Dermis blood vessel endothelial cell (primary cell): ENCODE data around the gene BANF2. TPM values are rescaled to one million over a fixed set of nuclear protein-coding genes. Genes with fewer than 3 reads are reported as not detected.

Experiments used
- DNase-seq: peaks from one replicate; pipeline ENCODE4 v3.0.0; 2010
- total RNA-seq: library from RNA; depleted of rRNA; stranded (reverse); fragments of >200 nt; gene quantifications from 2 replicates; pipeline ENCODE4 v1.2.3, GENCODE V29; 2014

Gene BANF2
- total RNA-seq, 1 donor from 2014 or later, result not detected

DNA sequence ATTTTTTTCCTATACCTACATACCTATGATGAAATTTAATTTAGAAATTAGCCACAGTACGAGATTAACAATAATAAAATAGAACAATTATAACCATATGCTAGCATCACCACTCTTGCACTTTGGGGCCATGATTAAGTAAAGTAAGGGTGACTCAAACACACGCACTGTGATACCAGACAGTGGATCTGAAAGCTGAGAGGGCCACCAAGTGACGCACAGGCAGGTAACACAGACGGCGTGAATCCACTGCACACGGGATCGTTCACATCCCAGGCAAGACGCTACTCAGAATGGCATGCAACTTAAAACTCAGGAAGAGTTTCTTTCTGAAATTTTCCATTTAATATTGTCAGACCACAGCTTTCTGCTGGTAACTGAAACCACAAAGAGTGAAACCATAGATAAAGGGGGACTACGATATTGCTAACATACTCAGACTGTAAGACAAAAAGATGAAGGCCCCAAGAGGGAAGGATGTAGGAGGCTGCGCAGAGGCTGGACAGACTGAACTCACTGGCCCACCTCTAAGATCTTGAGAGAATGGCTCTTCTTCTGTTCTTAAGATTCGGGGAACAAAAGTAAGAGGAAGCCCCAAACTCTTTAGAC is 35.6 kb upstream of the BANF2 start:
- DNase-seq, result no peak

DNA sequence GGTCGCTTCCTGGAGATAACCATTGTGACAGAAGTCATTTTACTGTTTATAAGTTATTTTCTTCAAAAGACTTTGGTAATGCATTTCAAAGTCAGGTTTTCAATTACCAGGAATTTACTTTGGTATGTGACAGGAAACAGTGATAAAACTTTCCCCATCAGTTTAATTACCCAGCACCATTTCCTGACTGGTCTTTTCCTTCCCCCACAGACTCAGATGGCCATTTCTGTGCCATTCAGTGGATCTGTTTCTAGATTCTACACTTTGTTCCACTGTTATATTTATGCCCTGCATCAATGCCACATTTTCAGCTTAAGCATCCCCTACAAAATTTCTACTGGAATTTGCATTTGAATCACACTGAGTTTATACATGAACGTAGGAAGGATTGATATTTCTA is 34.0 kb upstream of the BANF2 start:
- peak; percentile 75 for DNase-seq

DNA sequence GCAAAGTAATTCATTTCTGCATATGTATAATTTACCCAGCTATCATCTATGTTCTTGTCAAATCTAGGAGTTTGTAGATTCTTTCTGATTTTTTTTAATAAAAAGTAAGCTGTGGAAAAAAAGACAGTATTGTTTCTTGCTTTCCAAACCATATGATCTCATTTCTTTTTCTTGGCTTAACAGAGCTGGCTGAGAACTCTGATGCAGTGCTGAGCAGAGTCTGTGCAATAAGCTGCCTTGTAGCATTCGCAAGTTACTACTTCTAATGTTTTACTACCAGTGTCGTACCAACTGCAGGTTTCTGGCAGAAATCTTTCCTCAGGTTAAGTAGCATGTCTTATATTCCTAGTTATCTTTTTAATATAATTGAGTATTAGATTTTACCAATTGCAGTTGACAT is 33.3 kb upstream of the BANF2 start:
- DNase-seq, result peak; percentile 65

DNA sequence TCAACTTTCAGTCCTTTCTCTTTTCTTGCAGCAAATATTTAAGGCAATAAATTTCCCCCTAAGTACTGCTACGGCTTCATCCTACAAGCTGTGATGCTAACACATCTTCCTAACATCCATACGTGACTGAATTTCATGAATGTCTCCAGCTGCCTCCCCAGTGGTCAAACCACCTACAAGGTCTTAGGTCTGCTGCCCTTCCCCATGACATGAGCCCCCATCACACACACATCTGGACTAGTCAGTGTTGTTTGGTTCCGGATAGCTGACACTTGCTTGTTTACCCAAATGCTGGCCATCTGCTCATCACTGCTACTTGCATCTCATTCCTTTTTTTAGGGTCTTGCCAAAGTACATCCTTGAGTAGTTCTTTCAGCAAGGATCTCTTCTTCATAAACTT is 32.3 kb upstream of the BANF2 start:
- no peak for DNase-seq

DNA sequence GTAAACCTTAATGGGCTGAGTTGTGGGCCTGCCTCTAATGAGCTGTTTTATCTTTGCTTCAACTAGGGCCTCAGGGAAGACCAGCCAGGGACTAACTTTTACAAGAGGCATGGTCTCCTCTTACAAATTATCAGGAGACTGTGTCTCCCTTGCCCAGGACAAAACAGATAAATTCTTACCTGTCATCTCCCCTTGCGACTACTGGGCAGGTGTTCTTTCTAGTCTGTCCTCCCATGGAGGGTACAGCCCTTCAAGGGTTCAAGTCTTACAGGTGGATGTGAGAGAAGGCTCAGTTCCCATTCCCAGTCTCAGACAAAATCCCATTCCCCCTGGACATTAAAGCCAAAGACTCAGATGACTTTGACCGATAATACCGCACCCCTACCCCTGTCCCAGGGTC is 31.3 kb upstream of the BANF2 start:
- no peak for DNase-seq

DNA sequence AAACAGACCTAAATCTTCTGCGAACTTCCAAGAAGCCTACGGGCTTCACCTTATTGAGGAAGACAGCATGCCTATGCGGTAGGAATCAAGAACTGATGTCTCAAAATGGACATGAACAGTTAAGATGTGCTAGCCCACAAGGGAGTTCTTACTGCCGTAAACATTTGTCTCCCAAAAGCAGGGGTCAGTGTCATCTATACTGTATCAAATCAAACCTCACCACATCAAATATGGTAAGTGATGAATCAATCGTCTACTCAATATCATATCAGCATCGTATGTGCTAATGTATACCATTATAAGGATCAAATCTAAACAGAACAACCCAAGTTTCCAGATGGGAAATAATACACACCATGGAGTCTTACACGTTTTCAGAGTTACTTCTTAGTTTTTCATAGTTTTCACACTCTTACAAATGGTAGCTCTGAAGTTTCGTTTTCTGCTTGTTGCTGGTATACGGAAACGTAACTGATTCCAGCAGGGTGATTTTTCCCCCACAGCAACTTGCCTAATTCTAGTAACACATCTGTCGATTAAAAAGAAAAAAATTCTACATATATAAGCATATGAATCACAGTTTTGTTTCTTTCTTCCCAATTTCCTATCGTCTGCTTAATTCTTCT is 30.3 kb upstream of the BANF2 start:
- no peak for DNase-seq

DNA sequence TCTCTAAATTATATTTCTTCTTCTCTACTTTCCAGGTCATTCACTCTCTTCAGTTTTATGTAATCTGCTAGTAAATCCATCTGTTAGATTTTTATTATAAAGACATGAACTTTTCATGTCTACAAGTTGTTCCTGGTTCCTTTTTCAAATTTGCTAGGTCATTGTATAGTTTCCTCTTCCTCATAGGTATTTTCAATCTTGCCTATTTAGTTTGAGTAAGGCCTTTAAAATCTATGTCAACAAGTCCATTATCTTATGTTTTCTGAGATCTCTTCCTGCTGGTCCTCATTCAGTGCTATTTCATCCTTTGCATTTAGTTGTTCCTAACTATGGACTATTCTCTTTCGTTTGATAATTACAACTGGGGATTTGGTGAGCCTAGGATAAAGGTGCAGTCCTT is 28.8 kb upstream of the BANF2 start:
- no peak for DNase-seq

DNA sequence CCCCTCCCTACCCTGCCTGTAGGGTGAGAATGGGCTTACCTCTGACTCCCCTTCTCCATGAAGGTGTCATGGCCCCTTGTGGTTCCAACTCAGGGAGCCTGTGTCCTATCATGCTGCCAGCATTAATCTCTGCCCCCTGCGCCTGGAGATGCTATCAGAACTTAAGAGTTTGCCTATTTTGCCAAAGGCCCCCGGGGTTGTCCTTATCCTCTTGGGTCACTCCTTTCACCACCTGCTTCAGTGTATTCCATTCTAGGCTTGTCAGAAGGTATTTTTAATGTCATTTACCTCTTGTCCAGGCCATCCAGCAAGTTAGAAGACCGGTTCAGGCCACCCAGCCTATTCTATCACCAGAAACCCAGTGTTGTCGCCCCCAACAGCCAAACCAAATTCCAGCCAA is 28.2 kb upstream of the BANF2 start:
- no peak for DNase-seq

DNA sequence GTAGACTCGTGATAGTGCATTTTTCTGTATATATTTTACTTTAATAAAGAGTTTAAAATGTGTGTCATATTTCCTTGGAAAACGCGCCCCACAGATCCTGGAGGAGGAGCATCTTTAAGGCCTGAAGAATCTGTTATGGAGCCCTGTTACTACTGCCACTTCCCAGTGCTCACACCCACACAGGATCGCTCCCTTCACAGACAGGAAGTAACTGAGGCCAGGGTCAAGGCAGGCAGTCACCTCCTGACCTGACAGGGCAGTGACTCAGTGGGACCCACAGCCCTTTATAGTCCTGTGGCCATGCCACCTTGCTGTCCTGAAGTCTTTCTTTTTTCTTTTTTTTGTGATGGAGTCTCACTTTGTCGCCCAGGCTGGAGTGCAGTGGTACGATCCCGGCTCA is 26.7 kb upstream of the BANF2 start:
- DNase-seq, result no peak

DNA sequence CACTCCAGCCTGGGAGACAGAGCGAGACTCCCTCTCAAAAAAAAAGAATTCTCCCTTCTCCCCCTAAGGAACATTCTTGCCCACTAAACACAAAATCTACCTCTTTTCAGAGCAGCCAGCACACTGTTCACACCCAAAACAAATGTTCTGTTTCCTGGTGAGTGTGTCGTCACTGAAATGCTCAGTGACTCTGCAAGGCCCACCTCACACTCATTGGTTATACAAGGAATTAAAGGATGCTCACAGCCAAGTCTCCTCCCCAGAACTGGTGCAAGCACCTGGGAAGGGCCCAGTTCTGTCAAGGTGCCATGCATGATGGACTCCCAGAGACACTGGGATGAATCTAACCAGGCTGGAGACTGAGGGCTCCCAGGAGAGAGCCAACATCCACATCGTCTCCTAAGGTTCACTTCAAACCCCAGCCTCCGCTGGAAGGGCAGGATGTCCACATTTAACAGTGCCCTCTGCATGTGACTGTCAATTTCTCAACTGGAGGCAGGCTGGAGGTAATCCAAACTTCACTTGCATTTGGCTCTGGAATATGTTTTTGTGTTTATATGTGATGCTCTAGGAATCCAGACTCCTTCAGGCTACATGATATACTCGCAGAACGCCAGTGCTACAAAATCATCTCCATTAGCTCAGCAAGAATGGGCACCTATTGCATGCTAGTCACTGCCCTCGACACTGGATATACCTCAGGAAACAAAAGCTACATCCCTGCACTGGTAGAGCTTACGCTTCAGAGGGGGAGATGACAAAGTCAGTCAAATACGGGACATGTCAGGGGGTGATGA is 24.8 kb upstream of the BANF2 start:
- DNase-seq, result no peak

DNA sequence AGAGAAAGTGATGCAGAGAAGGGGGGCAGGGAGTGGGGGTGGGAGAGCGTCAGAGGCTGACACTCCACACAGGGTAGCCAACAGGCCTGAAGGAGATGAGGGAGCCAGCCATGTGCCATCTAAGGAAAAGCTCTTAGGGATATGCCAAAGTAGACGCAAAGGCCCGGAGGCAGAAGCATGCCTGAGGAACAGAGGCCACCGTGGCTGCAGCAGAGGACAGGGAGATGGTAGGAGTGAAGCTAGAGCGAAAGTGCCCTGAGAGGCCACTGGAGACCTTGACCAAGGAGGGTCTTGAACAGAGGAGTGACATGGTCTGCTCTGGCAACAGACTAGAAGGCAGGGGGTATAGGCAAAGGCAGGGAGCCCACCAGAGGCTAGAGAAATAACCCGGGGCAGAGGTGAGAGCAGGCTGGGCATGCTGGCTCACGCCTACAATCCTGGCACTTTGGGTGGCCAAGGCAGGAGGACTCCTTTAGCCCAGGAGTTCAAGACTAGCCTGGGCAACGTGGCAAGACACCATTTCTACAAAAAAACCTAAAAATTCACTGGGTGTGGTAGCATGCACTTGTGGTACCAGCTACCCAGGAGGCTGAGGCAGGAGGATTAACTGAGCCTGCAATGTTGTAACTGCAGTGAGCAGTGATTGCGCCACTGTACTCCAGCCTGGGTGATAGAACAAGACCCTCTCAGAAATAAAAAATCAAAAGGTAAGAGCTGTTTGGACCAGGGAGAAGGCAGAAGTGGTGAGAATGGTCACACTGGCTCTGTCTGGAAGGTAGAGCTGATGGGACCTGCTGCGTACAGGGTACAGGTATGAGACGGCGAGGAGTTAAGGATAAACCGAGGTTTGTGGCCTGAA is 24.0 kb upstream of the BANF2 start:
- no peak for DNase-seq

DNA sequence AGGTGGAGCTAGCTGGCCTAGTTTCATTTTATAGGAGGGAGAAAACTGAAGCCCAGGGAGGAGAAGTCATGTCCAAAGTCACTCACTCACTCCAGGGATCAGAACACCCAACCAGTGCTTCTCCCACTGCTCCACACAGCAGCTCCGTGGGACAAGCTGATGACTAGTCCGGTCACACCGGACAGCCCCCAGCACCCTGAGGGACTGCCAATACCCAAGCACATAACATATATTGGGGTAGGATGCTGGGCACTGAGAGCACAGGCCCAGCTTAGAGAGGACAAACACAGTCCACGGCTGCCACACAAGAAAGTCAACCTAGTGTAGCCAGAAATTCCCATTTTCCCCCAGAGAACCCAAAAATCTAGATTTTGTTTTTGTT is 23.4 kb upstream of the BANF2 start:
- no peak for DNase-seq

DNA sequence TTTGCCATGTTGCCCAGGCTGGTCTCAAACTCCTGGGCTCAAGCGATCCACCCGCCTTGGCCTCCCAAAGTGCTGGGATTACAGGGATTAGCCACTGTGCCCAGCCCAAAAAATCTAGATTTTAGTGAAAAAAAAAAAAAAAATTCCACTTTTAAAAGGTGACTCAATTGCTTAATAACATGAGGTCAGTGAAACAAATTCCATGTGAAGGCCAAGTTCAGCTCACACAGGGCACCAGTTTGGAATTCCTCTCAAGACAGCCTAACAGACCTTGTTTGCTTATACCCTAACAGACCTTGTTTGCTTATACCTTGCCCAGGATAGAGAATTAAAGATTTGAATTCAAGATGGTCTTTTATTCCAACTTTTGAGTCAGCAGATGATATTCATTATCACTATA is 22.8 kb upstream of the BANF2 start:
- no peak for DNase-seq

DNA sequence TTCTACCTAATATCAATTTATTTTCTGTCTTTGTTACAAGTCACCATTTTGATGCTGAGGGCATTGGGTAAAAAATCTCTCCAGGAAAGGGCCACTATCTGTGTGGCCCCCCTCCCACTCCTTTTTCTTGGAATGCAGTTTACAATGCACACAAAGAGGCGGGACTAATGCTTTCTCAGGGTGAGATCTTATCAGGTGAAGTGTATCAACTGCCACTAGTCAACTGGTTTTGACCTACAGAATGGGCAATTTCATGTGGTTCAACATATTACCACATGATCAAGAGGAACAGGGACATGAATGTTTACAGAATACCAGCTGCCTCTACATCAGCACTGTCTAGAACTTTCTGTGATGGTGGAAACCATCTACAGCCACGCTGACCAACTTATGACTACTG is 21.5 kb upstream of the BANF2 start:
- no peak for DNase-seq

DNA sequence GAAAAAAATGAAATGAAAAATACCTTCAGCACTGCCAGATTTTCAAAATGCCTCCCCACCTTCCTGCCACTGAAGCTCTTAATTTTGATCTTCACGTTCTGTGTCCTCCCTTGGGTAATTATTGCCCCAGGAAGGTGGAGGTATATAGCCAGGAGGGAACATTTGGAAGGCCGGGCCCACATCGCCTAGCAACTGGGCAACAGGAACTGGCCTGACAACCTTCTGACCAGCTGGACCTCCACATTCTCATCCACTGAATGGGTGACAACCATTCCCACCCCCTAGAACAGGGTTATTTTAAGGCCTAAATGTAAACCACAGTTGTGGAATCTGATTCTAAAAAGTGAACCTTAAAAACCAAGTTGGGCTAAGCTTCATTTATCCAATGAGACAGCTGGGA is 20.9 kb upstream of the BANF2 start:
- DNase-seq, result no peak

DNA sequence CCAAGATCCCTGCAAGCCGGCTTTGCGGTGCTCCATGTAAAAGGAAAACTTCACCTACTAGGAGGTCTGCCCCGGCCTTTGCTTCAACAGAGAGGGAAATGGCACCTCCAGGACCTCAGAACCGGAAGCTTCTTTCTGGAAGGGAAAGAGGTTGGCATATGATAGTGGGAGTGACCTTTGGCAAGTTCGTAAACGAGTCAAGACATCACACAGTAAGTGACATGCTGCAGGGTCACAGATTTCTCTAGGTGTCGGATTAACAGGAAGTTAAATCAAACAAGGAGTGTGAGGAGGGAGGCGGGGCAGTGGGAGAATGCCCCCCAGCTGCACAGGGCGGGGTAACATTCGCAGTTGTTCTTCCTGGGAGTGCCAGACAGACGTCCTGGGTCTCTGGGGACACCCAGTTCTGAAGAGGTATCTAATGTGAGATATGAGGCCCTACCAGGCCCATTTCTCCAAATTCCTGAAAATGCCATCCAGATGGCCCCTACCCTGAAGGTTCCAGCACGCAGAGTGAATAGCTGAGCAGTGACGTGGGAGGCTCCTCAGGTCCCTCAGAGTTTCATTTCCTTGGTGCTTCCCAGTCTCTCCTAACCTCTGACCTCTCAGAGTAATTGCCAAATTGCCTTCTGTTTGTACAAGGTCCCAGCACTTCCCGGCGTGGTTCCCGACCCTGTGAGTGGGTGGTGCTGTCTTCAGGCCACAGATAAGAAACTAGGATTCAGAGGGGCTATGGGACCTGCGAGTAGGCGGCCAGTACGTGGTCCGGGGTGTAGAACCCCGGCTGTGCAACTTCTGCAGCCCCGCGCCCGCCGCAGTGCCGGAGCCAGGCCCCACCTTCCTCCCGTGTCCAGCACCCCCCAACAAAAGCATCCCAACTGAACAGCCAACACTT is 19.6 kb upstream of the BANF2 start:
- peak; percentile 41 for DNase-seq

DNA sequence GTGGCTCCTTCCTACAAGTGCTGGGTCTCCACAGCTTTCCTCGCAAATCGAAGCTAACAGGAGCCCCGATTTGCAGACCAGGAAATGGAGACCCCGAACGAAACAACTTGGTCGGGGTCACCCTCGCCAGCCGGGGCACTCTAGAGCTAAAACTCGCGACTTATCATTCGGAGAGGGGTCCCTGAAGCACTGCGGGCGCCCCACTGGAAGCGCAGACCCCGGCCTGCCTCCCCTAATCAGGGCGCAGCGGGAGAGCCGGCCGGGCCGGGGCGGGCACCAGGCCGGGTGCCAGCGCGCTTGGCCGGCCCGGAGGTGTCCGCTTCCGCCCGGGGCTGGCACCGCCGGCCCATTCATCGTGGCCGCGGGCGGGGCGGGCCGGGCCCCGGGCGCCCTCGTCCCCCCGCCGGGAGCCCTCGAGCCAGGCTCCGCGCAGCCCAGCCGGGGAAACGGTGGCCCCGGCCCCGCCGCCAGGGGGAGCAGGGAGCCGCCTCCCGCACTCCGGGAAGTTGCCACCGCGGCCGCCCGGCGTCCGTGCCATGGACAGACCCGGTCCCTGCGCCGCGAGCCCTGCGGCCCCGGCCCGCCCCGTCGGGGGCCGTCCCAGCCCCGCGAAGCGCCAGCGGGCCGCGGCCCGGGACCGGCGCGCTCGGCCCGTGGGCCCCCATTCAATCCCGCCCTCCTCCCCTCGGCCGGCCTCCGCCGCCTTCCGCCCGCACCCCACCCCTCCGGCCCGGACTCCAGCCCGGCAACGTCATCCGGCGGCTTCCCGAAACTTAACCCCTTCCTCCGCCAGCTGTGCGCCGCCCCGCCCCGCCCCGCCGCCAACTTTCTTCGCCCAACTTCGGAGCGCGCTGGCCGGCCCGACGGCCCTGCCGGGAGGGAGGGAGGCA is 18.7 kb upstream of the BANF2 start:
- DNase-seq, result peak; percentile 84

DNA sequence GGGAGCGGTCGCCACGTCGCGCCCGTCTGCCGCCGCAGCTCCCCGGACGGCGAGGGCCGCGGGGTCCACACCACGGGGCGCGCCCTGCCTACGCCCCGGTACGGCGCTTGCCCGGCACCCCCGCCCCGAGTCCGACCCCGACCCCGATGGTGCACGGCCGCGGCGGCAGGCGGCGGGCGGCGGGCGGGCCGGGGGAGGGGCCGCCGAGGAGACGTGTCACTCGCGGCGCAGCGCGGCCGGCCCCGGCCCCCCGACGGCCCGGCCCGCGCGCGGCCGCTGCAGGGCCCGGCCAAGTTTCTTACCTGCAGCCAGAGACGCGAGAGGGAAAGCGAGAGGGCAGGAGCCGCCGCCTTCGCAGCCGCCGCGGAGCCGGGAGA is 18.1 kb upstream of the BANF2 start:
- no peak for DNase-seq

DNA sequence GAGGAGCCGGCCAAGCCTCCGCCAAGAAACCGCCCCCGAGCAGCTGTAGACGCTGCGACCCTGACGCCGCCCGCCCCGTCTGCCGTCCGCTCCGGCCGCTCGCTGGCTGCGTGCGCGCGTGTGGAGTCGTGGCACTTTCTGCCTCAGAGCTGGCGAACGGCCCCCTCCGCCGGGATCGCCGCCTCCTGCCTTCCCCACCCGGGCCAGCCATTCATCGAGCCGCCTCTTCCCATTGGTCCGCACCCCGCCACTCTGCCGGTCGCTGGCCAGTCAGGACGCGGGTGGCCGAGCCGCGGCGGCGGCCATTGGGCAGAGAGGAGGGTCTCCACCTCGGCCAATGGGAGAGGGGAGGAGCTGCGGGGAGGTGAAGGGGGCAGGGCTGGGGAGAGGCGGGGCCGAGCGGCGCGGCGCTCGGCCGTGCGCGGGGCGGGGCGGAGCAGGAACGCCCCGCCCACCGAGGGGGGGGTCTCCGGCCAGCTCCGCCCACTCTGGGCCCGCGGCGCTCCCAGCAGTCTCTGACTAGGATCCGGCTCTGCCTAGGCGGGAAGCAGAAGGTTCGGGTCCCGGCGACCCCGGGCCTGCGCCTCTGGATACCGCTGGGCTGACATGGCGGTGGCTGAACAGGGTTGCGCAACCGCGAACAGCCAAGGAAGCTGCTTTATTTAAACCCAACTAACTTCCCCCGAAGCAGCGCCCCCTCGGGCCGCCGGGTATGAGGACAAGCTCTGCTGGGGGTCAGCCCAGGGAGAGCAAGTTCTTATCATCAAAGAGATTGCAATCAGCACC is 17.5 kb upstream of the BANF2 start, which contains the start of gene RRBP1:
RRBP1 (minus strand) TSS at position 140 of the 786 bp plus-strand sequence. CDS start 21,735 bp downstream, outside the sequence.
- DNase-seq, result peak; percentile 98

DNA sequence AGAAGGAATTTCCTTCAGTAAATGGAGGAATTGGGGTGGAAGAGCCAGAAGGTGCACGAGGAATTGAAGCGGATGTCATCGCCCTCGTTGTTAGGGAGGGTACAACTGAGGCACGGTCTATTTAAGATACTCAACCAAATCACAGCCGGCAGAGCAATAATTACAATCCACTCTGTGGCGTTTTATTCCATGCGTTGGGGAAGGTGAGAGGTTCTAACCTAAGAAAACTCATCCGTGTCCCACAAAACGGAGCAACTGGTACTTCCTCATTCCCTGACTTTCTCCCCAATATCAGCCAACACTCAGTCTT is 16.9 kb upstream of the BANF2 start:
- no peak for DNase-seq
